ENCODE results near the gene MEGF11. TPM values are rescaled to one million over a fixed set of nuclear protein-coding genes. Genes with fewer than 3 reads are reported as not detected.

Gene MEGF11
- total RNA-seq, 1 experiment from 2014 or later, result 2.3 TPM

DNA sequence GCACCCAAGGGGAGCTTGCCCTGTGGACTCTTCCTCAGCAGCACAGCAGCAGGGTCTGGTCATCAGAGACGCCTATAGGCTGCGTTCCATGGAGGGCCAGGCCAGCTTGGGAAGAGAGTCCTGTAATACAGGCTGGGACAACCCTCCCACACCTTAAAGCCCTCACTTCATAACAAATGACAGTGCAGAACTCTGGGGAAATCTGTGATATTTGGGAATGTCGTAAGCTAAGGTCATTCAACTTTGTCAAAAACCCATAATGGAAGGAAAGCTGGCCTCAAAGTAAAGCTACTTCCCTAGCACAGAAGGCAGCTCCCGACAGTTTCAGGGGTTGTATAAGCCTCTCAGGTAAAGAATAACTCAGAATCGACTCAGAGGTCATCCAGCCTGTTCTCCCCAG is 133.1 kb downstream of the MEGF11 start:
- Histone ChIP-seq H2AFZ (ENCODE audit: low read depth, low read length, poor library complexity, severe bottlenecking) (no peak overlapping the region), H3K36me3 (ENCODE audit: control insufficient read depth in 1 of 2, insufficient read depth in 2 of 2, low read length in 2 of 2) (no peaks in the 10 kb centered on the region), H3K9ac (ENCODE audit: low read length) (no peak overlapping the region), H3K4me1 (ENCODE audit: control insufficient read depth in 1 of 2, insufficient read depth in 2 of 2, low read length in 2 of 2) (no peaks in the 10 kb centered on the region), H3K27me3 (ENCODE audit: insufficient read depth, low read length) (no peaks in the 10 kb centered on the region; the same call in 1 of the 2 replicates), H3K9me3 (ENCODE audit: control insufficient read depth in 1 of 2, insufficient read depth in 1 of 2, low read depth in 1 of 2, low read length in 2 of 2) (no peaks in the 10 kb centered on the region), H4K20me1 (ENCODE audit: insufficient read depth) (no peaks in the 10 kb centered on the region), H3K4me2 (ENCODE audit: low read length) (no peak overlapping the region), H3K4me3 (replicated peaks in 1 of 2; ENCODE audit: low read depth in 1 of 2, low read length in 2 of 2) (no peak overlapping the region), H3K79me2 (ENCODE audit: insufficient read depth, low read length) (no peaks in the 10 kb centered on the region), H3K27ac (ENCODE audit: low read depth, low read length) (no peak overlapping the region), H3K9me2 (ENCODE audit: insufficient read depth) (no peaks in the 10 kb centered on the region)
- CTCF ChIA-PET, result no interaction called here
- POLR2A ChIA-PET, result no interaction called here
- ATAC-seq, result no peak
- no peak for DNase-seq (ENCODE audit: low read depth, low spot score)
- TF ChIP-seq EZH2 (IDR thresholded peaks at IDR 0.05) (no peak), ZNF274 (IDR thresholded peaks at IDR 0.05; ENCODE audit: low read depth, low read length) (no peak), ELF1 (IDR thresholded peaks at IDR 0.05; ENCODE audit: borderline replicate concordance, low read depth) (no peak), YY1 (IDR thresholded peaks at IDR 0.05; ENCODE audit: extremely low read depth, insufficient replicate concordance, low read depth, low read length) (no peak), RAD21 (IDR thresholded peaks at IDR 0.05; ENCODE audit: low read depth) (no peak)
- RAD21 ChIA-PET (ENCODE audit: low non-redundant PET in 1 of 2, low total read pairs in 2 of 2, uncharacterized antibody in 2 of 2, unreplicated experiment in 2 of 2), result no interaction called here
- intact Hi-C loops (cut with micrococcal nuclease), result no loop called here
- BruUV-seq (replicated peaks), result no TSS peak

DNA sequence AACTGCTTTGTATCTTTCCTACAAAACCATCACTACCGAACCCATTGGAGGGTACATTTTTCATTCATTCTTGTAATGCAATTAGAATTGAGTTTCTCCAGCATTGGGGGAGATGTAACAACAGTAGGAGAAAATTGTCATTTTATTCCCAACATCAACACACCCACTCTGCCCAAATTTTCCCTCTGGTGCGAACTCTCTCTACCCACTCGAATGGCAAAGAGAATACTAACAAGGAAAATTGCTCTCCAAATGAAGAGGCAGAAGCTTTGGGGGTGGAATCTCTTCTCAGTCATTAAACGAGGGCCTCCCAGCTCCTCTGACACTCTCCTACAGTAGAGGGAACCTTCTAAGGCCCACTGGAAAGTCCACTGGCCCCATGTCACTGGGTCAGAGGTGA is 135.7 kb downstream of the MEGF11 start:
- no peak overlapping the region for H3K4me3 ChIP-seq (replicated peaks in 1 of 2; ENCODE audit: low read depth in 1 of 2, low read length in 2 of 2)
- H3K4me2 ChIP-seq (ENCODE audit: low read length), result no peak overlapping the region
- H2AFZ ChIP-seq (ENCODE audit: low read depth, low read length, poor library complexity, severe bottlenecking), result no peak overlapping the region
- H3K27ac ChIP-seq (ENCODE audit: low read depth, low read length), result no peak overlapping the region
- no peak for TF ChIP-seq SP1 (IDR thresholded peaks at IDR 0.05; ENCODE audit: low read depth)
- no peak for TF ChIP-seq TCF7L2 (IDR thresholded peaks at IDR 0.05; ENCODE audit: borderline replicate concordance, extremely low read depth, insufficient read depth, insufficient read length)
- TF ChIP-seq CEBPB (IDR thresholded peaks at IDR 0.05; ENCODE audit: low read depth), result no peak
- no peak for TF ChIP-seq ZBTB33 (IDR thresholded peaks at IDR 0.05; ENCODE audit: extremely low read depth, insufficient replicate concordance, low read length)
- ChIA-PET POLR2A (no interaction called here), RAD21 (ENCODE audit: low non-redundant PET in 1 of 2, low total read pairs in 2 of 2, uncharacterized antibody in 2 of 2, unreplicated experiment in 2 of 2) (no interaction called here), CTCF (no interaction called here)
- no peaks in the 10 kb centered on the region for H3K9me3 ChIP-seq (ENCODE audit: control insufficient read depth in 1 of 2, insufficient read depth in 1 of 2, low read depth in 1 of 2, low read length in 2 of 2)
- DNase-seq (ENCODE audit: low read depth, low spot score) (no peak), ATAC-seq (no peak)
- H3K9ac ChIP-seq (ENCODE audit: low read length), result no peak overlapping the region
- H3K79me2 ChIP-seq (ENCODE audit: insufficient read depth, low read length), result no peaks in the 10 kb centered on the region
- no peaks in the 10 kb centered on the region for H3K27me3 ChIP-seq (ENCODE audit: insufficient read depth, low read length)
- no peaks in the 10 kb centered on the region for H3K36me3 ChIP-seq (ENCODE audit: control insufficient read depth in 1 of 2, insufficient read depth in 2 of 2, low read length in 2 of 2)
- no peaks in the 10 kb centered on the region for H3K9me2 ChIP-seq (ENCODE audit: insufficient read depth)
- BruUV-seq (replicated peaks), result no TSS peak
- no peaks in the 10 kb centered on the region for H3K4me1 ChIP-seq (ENCODE audit: control insufficient read depth in 1 of 2, insufficient read depth in 2 of 2, low read length in 2 of 2)
- intact Hi-C loops (cut with micrococcal nuclease), result no loop called here
- no peaks in the 10 kb centered on the region for H4K20me1 ChIP-seq (ENCODE audit: insufficient read depth)
